Vagina (tissue), 2 donors: ENCODE measurements around the gene SETD9. TPM values are rescaled to one million over a fixed set of nuclear protein-coding genes. Genes with fewer than 3 reads are reported as not detected.

ENCODE experiments used
- DNase-seq, 2 donors: peaks; one replicate each; pipeline ENCODE4 v3.0.0-alpha.2; 2017; ENCODE audit errors: extremely low spot score in 2 of 2
- H3K27ac ChIP-seq: fragments of 200-600 bp; sonication (generic); one replicate; pipeline ENCODE4 v1.5.1; 2019
- H3K27me3 ChIP-seq: fragments of 200-600 bp; sonication (generic); one replicate; pipeline ENCODE4 v1.5.1; 2019
- H3K36me3 ChIP-seq, 2 donors: fragments of 200-600 bp; sonication (generic); one replicate each; pipeline ENCODE4 v1.5.1; 2017 to 2019
- H3K4me1 ChIP-seq: fragments of 200-600 bp; sonication (generic); one replicate; pipeline ENCODE4 v1.5.1; 2019
- H3K4me3 ChIP-seq, 2 donors: fragments of 200-600 bp; sonication (generic); 1 replicate in 1 of 2; 2 replicates in 1 of 2; pipeline ENCODE4 v1.5.1; 2016 to 2019
- H3K9me3 ChIP-seq: fragments of 200-600 bp; sonication (generic); one replicate; pipeline ENCODE4 v1.5.1; 2019
- POLR2A ChIP-seq, 2 donors: fragments of 450-650 bp; IDR thresholded peaks; one replicate each; pipeline ENCODE4 v1.6.1; 2017; ENCODE audit warnings: antibody characterized with exemption in 2 of 2, mild to moderate bottlenecking in 2 of 2, moderate library complexity in 2 of 2
- POLR2AphosphoS5 ChIP-seq, 2 donors: sonication (generic); formaldehyde crosslinking; IDR thresholded peaks; one replicate each; pipeline ENCODE4 v1.9.0; 2017; ENCODE audit warnings: antibody characterized with exemption in 2 of 2, mild to moderate bottlenecking in 2 of 2, low read depth in 1 of 2; ENCODE audit not compliant: insufficient read depth in 1 of 2
- intact Hi-C: fragments of 100-400 bp; cut with DNase I; formaldehyde crosslinking; loops from one replicate; pipeline ENCODE4 v1.15.1; 2023
- total RNA-seq: library from RNA; depleted of rRNA; stranded (reverse); fragments of >200 nt; gene quantifications from one replicate; pipeline ENCODE4 v1.2.3, GENCODE V29; 2016
- TF ChIP-seq, protein P1 (sequence below), 3 experiments: fragments of 450-650 bp in 2 of 3; fragments of 200-600 bp in 1 of 3; sonication (generic) in 1 of 3; IDR thresholded peaks; one replicate each; pipeline ENCODE4 v1.5.1; 2017 to 2019; ENCODE audit warnings: antibody characterized with exemption in 3 of 3, mild to moderate bottlenecking in 2 of 3, moderate library complexity in 2 of 3

SETD9 gene
- total RNA-seq, 1 donor from 2014 or later, result 2.7 TPM

DNA sequence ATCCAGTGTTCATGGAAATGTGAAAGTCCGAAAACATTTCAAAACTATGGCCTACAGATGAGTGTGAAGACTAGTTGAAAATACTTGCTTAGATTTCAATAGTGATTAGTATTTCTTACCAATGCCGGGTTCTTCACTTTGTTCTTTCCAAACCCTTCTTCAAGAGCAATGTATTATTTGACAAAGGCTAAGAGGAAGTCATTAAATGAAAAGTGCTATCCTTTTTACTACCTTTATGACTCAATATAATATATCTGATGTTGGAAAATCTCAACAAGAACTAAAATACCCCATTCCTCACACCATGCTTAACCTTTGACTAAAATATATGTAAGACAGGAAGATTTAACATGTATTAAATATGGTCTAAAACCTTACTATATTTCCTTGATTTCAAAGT lies 49.2 kb downstream of the SETD9 start:
- Histone ChIP-seq H3K9me3 (no peaks in the 10 kb centered on the region), H3K4me3 (no peak overlapping the region), H3K36me3 (no peaks in the 10 kb centered on the region), H3K4me1 (no peaks in the 10 kb centered on the region), H3K27me3 (no peaks in the 10 kb centered on the region), H3K27ac (no peak overlapping the region)
- TF ChIP-seq, protein P1, sequence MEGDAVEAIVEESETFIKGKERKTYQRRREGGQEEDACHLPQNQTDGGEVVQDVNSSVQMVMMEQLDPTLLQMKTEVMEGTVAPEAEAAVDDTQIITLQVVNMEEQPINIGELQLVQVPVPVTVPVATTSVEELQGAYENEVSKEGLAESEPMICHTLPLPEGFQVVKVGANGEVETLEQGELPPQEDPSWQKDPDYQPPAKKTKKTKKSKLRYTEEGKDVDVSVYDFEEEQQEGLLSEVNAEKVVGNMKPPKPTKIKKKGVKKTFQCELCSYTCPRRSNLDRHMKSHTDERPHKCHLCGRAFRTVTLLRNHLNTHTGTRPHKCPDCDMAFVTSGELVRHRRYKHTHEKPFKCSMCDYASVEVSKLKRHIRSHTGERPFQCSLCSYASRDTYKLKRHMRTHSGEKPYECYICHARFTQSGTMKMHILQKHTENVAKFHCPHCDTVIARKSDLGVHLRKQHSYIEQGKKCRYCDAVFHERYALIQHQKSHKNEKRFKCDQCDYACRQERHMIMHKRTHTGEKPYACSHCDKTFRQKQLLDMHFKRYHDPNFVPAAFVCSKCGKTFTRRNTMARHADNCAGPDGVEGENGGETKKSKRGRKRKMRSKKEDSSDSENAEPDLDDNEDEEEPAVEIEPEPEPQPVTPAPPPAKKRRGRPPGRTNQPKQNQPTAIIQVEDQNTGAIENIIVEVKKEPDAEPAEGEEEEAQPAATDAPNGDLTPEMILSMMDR (IDR thresholded peaks at IDR 0.05), result no peak
- DNase-seq, result no peak
- intact Hi-C loops, result no loop called here

DNA sequence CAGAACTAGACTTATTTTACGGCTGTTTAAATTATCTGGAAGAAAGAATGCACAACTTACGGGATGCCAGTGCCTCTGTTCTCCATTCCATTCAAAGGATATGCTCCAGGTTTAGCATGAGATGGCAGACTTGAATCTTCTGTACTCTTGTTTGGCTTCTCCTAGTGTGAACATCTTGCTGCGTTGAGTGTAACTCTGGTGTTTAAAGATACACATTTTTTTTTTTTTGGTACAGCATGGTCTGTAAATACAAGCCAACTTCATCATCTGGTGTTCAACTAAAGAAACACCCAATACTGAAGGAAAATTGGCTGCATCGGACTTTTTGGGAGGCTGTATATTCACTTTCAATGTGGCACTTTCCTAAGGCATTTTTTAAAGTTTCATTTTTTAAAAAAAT lies 49.9 kb downstream of the SETD9 start:
- Histone ChIP-seq H3K27ac (no peak overlapping the region), H3K27me3 (no peaks in the 10 kb centered on the region), H3K4me1 (no peaks in the 10 kb centered on the region), H3K4me3 (no peak overlapping the region), H3K36me3 (no peaks in the 10 kb centered on the region), H3K9me3 (no peaks in the 10 kb centered on the region)
- intact Hi-C loops, result no loop called here
- TF ChIP-seq POLR2A (IDR thresholded peaks at IDR 0.05) (no peak), POLR2AphosphoS5 (IDR thresholded peaks at IDR 0.05; ENCODE audit: insufficient read depth in 1 of 2, low read depth in 1 of 2) (no peak)
- TF ChIP-seq, protein P1 (IDR thresholded peaks at IDR 0.05), result no peak
- no peak for DNase-seq

DNA sequence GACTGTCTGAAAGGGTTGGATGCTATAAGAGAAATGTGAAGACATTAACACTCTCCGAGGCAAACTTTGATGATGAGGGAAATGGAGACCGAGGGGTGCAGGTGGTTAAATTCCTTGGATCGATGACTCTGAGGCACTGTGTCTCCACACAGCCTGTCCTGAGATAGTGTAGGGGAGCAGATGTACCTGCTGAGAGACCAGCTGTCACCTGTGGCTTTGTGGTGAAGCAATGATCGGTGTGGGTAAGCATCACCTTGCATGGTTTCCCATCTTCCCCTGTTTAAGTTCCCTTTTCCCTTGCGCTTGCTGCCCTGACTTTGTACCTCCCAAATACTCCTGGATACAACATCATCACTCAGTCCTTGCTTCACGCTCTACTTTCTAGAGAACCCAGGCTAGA lies 52.4 kb downstream of the SETD9 start:
- Histone ChIP-seq H3K36me3 (no peaks in the 10 kb centered on the region), H3K9me3 (no peaks in the 10 kb centered on the region), H3K4me3 (no peak overlapping the region), H3K27me3 (no peaks in the 10 kb centered on the region), H3K27ac (no peak overlapping the region), H3K4me1 (no peaks in the 10 kb centered on the region)
- DNase-seq, result no peak
- no peak for TF ChIP-seq POLR2A (IDR thresholded peaks at IDR 0.05)
- no peak for TF ChIP-seq POLR2AphosphoS5 (IDR thresholded peaks at IDR 0.05; ENCODE audit: insufficient read depth in 1 of 2, low read depth in 1 of 2)
- TF ChIP-seq, protein P1 (IDR thresholded peaks at IDR 0.05), result no peak
- intact Hi-C loops, result no loop called here

DNA sequence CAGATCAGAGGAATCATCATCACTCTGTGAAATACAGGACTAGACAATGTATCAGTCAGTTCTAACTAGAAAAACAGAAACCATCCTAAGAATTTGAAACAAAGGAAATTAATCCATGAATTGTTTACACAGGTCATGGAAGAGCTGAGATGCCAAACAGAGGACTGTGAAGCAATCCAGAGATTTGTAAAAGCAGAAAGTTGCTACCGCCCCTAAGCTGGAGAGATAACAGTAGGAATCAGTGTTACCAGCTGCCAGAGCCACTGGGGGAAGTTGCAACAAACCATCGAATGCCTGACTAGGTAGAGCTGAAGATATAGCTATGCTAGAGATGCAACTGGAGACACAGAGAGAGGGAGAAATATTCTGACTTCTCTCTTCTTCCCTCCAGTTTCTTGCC lies 52.9 kb downstream of the SETD9 start:
- TF ChIP-seq, protein P1 (IDR thresholded peaks at IDR 0.05), result no peak
- no peak for TF ChIP-seq POLR2AphosphoS5 (IDR thresholded peaks at IDR 0.05; ENCODE audit: insufficient read depth in 1 of 2, low read depth in 1 of 2)
- no peak for TF ChIP-seq POLR2A (IDR thresholded peaks at IDR 0.05)
- intact Hi-C loops, result no loop called here
- DNase-seq, result no peak
- no peaks in the 10 kb centered on the region for H3K9me3 ChIP-seq
- H3K27ac ChIP-seq, result no peak overlapping the region
- H3K27me3 ChIP-seq, result no peaks in the 10 kb centered on the region
- no peak overlapping the region for H3K4me3 ChIP-seq
- no peaks in the 10 kb centered on the region for H3K36me3 ChIP-seq
- no peaks in the 10 kb centered on the region for H3K4me1 ChIP-seq

DNA sequence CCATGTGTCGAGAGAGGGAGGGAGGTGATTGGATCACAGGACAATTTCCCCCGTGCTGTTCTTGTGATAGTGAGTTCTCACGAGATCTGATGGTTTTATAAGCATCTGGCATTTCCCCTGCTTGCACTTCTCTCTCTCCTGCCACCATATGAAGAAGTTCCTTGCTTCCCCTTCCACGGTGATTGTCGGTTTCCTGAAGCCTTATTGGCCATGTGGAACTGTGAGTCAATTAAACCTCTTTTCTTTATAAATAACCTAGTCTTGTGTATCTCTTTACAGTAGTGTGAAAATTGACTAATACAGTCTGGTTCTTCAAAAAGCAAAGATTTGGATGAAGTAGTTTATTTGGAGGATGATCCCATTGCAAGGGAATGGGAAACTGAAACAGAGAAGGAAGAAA lies 53.9 kb downstream of the SETD9 start:
- Histone ChIP-seq H3K4me3 (no peak overlapping the region), H3K27ac (no peak overlapping the region), H3K9me3 (no peaks in the 10 kb centered on the region), H3K4me1 (no peaks in the 10 kb centered on the region), H3K27me3 (no peaks in the 10 kb centered on the region), H3K36me3 (no peaks in the 10 kb centered on the region)
- intact Hi-C loops, result no loop called here
- TF ChIP-seq, protein P1 (IDR thresholded peaks at IDR 0.05), result no peak
- no peak for TF ChIP-seq POLR2AphosphoS5 (IDR thresholded peaks at IDR 0.05; ENCODE audit: insufficient read depth in 1 of 2, low read depth in 1 of 2)
- TF ChIP-seq POLR2A (IDR thresholded peaks at IDR 0.05), result no peak
- no peak for DNase-seq
